Measurements from ENCODE around the gene HTRA3.

DNA sequence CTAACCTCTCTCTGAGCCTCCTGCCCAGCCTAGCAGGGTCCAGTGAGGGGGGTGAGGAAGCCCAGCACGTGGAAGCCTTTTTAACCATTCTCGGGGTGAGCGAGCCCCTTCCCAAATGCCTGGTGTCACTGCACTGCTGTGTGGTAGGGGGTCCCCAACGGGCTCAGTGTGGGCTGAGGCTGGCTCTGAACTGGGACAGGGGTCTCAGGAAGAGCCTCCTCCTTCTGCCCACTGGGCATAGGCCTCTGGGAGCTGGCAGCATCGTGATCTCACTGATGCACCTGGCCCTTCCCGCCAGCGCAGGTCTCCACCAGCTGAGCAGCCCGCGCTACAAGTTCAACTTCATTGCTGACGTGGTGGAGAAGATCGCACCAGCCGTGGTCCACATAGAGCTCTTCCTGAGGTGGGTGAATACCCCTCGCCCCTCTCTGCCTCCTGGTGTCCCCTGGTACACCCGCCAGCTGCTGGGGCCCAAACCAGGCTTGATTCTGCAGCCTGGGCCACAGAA lies 12.6 kb downstream of the HTRA3 start:
- TF ChIP-seq POLR2A (IDR thresholded peaks at IDR 0.05), result no peak
- TF ChIP-seq, protein P1, sequence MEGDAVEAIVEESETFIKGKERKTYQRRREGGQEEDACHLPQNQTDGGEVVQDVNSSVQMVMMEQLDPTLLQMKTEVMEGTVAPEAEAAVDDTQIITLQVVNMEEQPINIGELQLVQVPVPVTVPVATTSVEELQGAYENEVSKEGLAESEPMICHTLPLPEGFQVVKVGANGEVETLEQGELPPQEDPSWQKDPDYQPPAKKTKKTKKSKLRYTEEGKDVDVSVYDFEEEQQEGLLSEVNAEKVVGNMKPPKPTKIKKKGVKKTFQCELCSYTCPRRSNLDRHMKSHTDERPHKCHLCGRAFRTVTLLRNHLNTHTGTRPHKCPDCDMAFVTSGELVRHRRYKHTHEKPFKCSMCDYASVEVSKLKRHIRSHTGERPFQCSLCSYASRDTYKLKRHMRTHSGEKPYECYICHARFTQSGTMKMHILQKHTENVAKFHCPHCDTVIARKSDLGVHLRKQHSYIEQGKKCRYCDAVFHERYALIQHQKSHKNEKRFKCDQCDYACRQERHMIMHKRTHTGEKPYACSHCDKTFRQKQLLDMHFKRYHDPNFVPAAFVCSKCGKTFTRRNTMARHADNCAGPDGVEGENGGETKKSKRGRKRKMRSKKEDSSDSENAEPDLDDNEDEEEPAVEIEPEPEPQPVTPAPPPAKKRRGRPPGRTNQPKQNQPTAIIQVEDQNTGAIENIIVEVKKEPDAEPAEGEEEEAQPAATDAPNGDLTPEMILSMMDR (IDR thresholded peaks at IDR 0.05), result no peak
